ENCODE measurements around the gene BOK.
A peak's percentile ranks its signal among the peaks of the same experiment; 100 is the strongest.

BOK gene

DNA sequence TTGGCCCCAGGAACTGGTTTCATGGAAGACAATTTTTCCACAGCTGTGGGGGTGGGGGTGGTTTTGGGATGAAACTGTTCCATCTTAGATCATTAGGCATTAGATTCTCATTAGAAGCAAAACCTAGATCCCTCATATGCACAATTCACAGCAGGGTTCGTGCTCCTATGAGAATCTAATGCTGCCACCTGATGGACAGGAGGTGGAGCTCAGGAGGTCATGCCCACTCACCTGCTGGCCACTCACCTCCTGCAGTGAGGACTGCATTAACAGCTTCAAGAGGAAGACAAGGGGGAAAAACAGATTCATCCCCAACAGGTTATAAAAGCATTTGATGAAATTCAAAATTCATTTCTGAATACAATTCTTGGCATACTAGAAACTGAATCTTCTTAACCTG lies 39.9 kb downstream of the BOK start:
- no peak for DNase-seq (ENCODE audit: low read depth in 2 of 2)

DNA sequence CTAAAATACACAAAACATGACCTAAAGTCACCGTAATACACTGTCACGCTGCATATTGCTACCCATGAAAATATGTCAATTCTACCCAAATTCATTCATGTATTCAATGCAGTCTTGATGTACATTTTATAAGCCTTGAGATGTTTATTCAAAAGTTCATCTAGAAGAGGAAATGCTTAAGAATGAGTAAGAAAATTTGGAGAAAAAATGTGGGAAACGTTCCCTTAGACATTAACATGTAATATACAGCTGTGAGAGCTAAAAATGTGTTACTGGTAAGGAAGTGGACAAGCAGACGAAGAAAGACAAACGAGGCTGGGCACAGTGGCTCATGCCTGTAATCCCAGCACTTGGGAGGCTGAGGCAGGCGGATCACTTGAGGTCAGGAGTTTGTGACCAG lies 41.1 kb downstream of the BOK start:
- DNase-seq (ENCODE audit: low read depth in 2 of 2) = no peak

DNA sequence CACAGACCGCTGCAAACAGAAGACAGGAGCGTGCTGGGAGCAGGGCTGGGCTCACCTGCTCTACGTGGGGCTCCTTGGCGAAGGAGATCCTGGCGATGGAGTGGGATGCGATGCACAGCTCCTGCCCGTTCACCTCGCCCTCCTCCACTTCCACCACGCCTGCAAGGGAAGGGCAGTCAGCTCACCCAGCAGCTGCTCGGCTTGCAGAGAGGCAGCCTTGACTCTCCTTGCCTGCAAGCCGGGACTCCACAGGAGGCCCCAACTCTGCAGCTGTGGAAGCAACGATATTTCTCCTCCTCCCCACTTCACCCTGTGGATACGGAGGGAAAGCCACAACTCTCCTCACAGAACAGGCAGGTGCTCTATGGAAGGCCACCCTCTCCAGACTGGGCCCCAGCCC lies 43.3 kb downstream of the BOK start:
- DNase-seq (ENCODE audit: low read depth in 2 of 2) = no peak

DNA sequence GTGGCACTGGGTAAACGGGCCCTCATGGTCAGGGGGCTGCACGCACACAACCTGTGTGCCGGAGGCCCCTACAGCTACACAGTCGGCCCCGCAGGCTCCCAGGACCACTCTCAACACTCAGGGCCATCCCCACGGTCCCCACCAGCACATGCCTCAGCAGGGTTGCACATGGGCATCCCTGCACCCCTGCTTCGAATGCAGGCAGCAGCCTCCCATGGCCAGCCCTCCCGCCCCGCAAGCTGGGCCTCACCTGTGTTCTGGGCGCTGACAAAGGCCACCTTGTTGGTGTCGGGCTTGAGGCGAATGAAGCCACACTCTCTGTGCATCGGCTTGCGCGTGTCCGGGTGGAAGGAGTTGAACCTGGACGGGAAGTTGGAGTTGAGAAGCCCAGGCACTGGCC lies 44.2 kb downstream of the BOK start:
- no peak for DNase-seq (ENCODE audit: low read depth in 2 of 2)

DNA sequence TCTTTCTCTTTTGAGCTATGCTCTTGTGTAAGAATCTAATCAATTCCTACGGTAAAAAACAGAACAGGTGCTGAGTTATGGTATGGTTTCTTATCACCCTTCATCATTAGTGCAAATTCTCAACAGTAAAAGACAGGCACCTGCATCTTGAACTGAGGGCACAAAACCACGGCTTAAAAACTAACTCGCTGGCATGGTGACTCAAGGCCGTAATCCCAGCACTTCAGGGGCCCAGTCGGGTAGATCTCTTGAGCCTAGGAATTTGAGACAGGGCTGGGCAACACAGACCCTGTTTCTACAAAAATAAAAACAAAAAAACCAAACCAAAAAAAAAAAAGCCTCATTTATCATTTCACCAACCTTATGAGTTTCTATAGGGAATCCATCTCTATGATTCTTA lies 45.1 kb downstream of the BOK start:
- DNase-seq (ENCODE audit: low read depth in 2 of 2) = no peak

DNA sequence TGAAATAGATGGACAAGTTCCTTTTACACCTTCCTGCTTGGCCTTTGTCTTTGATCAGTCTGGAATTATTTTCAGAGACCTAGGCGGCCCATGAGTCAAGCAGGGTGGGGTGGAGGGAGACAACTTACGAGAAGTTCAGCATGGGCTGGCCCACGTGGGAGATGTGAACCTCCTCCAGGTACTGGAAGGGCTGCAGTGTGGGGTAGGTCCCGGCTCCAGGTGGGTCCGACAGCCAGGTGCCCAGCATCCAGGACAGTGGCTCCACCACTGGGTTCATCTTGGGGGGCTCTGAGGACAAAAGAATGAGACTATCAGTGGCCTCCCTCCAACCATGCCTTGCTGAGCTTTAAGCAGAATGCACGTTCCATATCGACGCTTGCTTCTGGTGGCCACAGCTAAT lies 47.6 kb downstream of the BOK start:
- DNase-seq (ENCODE audit: low read depth in 2 of 2) = no peak

DNA sequence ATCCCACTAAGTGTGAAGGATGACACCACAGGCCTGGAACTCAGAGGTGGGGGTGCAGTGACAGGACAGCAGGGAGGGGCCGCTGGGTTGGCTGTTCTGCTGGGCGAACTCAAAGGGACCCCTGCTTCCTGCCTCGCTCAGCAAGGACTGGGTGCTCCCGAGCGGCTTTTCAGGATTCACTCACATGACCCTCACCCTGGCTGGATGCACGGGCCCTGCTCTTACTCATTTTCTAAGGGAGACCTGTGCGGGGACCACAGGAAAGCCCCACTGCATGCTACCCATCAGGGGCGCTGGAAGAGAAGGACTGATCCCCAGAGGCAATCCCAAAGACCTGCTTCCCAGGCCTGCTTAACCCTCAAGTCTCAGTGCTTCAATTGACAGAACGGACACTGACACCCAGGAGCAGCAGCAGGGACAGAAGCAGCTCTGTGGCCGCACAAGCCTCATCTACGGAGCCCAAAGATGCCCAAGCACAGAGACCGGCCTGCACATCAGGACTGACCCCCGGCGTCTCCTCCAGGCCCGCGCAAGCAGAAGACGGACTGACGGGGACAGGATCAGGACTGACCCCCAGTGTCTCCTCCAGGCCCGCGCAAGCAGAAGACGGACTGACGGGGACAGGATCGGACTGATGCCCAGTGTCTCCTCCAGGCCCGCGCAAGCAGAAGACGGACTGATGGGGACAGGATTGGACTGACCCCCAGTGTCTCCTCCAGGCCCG lies 48.8 kb downstream of the BOK start:
- no peak for DNase-seq (ENCODE audit: low read depth in 2 of 2)

DNA sequence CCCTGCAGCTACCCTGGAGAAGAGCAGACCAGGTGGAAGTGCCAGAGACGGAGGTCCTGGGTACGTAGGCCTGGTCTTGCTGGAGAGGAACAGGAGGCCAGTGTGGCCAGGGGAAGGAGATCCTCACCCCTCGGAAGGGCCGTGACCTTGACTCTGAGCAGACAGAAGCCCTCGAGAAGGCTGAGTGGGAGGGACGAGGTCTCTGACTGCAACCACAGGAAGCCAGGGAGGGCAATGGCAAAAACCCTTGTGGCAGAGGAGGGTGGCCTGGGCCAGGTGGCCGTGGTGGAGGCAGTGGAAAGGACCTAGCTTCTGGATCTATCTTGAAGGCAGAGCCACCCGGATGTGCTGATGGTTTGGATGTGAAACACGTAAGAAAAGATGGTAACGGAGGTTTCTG lies 50.3 kb downstream of the BOK start:
- DNase-seq (ENCODE audit: low read depth in 2 of 2) = no peak

DNA sequence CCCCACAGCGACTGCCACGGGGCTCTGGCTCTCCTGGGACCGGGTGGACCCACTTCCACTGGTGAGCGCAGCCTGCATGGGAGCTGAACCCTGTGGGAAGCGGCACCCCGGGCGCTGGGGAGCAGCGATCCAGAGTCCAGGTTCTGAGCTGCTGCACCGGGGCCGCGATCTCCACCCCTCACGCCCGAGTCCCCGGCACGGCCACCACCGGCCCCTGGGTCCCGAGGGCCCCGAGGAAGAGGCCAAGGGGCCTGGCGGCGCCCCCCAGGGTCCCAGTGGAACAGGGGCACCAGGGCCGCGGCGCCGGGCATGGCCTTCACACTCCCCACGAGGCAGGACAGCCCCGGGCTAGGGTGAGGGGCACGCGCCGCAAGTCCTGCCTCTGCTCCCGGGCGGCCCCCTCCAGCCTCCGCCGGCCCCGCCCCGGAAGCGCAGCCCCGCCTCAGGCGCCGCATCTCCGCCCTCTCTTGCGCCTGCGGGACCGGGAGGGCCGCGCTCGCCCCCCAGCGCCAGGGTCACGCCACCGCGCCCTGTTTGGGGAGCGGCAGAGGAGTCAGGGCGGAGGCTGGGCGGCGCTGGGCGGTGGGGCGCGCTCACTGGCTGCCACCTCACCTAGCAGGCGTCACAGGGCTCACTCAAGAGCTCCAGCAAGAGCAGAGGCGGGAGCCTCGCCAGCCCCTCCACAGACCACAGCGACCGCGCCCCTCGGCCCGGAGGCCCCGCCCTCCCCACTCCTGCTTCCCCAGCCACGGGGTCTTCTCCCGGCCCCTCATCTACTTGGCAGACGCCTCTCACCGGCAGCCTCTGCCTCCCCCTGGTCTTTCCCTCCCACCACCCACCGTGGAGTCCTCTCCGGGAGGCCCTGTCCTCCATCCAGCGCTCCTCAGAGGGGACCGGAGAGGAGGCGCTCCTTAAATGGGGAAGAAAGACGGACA lies 51.6 kb downstream of the BOK start:
- DNase-seq (ENCODE audit: low read depth in 2 of 2) = peak; percentile 81 to 84

DNA sequence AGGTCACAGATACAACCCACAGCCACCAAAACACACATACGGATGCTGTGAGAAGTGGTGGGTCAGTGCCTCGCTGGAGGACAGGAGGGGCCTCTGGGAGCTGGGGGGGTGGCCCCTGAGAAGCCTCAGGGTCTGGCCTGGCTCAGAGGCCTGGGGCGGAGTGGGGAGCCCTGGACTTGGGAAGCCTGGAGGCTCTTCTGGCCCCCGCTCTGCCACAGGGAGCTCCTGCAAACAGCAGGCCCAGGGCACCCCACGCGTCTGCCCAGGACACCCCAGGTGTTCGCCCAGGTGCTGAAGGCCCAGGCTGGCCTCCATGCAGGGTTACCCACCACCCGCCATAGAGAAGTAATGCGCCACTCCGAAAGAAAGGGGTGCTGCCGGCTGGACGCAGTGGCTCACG lies 52.5 kb downstream of the BOK start:
- DNase-seq (ENCODE audit: low read depth in 2 of 2) = no peak

DNA sequence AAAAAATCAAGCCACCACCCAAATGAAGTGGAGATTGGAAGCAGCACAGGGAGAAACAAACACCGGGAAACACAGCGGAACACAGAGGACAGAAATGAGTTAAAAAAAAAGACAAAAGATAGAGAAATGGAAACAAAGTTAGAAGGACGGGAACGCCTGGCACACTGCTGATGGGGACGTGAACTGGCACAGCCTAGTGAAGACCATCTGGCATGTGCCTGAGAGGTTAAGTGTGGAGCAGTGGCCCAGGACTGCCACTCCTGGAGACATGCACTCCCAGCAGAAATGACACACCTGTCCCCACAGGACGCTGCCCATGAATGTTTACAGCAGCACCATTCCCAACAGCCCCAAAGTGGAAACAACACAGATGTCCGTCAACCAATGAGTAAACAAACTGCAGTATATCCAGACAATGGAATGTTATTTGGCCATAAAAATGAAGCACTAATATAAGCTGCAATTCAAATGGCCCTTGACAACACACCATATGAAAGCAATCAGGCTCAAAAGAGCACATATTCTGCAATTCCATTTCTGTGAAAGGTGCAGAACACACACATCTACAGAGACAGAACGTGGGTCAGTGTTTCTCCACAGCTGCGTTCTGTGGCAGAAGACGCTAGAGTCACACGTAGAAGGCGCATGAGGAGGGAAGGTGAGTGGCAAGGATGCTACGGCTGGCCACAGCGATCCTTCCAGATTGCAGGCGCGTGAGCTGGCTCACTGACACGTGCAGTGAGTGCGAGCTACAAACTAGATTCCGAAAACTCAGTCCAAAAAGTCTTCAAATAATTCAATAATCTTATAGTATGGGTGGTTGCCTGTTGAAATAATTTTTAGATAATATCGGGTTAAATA lies 53.8 kb downstream of the BOK start:
- no peak for DNase-seq (ENCODE audit: low read depth in 2 of 2)

DNA sequence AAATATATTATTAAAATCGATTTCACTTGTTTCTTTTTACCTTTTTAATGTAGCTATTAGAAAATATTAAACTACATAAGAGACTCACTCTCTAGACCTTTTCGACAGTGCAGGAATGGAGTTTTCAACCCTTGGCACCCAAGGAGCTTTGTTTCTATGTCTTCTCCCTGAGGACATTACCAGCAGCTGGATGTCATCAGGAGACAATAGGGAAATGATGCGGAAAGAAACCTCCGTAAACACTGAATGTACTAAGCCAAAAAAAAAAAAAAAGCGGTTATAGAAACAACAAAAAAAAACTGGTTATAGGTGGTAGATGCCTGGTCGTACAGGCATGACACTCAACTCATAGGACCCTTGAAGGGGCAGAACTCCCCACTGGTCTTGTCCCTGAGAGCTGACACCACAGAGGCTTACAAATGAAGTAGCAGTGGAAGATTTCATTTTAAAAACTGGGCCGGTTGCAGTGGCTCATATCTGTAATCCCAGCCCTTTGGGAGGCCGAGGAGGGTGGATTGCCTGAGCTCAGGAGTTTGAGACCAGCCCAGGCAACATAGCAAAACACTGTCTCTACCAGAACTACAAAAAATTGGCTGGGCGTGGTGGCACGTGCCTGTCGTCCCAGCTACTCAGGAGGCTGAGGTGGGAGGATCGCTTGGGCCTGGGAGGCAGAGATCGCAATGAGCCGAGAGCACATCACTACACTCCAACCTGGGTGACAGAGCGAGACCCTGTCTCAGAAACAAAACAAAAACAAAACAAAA lies 54.7 kb downstream of the BOK start:
- no peak for DNase-seq (ENCODE audit: low read depth in 2 of 2)

DNA sequence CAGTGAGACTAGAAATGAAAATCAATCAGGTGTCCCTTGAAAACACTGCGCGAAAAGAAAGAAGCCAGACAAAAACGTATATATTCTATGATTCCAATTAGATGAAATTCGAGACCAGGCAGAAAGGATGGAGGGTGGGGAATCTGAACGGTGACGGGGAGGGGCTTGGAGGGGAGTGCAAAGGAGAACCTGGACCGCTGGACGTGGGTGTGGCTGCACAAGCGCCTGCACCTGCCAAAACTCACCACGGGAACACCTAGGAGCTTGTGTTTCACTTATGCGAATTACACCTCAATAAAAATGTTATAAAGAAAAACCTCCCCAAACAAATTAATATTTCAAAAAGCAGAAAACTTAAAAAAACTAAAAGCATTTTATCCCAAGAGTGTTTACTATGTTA lies 56.5 kb downstream of the BOK start:
- DNase-seq (ENCODE audit: low read depth in 2 of 2) = no peak

DNA sequence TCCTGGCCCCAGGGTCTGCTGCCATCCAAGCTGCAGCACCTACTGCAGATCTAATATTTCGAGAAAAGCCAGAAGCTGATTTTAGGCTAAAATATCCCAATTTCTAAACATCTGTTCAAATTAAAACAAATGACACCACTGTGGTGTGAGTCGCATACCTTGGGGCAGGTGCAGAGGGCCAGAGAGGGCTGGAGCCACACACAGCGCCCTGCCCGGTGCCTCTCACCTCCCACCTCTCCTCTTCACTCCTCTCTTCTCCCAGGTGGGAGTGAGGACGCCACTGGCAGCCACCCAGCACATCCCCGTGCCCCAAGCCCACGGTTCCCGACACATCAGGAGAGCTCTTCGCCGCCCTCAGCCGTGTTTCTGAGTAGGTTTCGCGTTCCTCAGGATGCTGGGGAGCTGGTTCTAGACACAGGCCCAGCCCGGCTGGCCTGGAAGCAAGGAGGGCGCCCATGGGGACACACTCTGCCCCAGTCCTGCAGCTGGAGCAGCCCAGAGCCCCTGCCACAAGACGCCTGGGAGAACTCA lies 57.0 kb downstream of the BOK start:
- no peak for DNase-seq (ENCODE audit: low read depth in 2 of 2)

DNA sequence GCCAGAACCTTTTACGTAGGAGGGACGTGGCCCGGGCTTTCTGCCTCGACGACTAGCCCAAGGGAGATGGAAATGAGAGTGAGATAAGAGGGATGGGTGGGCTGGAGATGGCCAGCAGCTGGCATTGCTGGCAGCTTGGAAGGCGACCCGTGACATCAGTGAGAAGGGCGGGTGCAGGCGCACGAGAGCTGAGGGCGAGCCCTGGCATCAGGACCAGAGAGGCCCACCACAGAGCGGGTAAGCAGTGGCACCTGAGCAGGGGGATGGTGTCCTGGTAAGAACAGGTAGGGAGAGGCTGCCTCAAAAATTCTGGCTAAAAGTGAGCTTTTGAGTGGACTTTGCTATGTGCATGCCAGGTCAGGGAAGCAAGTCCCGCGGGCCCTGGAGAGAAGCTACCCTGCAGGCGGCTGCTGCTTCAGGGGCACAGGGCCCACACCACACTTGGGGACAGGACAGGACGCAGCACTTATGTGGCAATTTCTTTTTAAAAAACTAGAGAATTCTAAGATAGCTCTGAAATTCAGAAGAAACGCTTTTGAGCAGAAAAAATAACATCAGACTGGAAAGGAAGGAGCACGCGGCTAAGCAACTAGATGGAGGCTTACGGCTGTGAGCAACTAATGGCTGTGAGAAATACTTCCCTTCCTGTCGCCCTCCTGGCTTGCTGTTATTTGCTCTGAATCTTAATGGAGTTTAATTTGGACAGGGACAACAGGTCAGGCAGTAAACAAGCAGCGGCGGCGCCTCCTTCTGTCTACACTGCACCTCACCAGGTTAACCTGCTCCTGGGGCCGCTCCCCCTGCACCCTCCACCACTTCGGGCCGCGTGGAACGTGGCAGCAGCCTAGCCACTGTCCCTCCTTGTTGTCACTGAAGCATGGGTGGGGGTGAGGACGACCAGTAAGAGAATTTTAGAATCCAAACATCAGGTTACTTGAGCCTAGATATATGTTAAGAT lies 57.9 kb downstream of the BOK start:
- no peak for DNase-seq (ENCODE audit: low read depth in 2 of 2)

DNA sequence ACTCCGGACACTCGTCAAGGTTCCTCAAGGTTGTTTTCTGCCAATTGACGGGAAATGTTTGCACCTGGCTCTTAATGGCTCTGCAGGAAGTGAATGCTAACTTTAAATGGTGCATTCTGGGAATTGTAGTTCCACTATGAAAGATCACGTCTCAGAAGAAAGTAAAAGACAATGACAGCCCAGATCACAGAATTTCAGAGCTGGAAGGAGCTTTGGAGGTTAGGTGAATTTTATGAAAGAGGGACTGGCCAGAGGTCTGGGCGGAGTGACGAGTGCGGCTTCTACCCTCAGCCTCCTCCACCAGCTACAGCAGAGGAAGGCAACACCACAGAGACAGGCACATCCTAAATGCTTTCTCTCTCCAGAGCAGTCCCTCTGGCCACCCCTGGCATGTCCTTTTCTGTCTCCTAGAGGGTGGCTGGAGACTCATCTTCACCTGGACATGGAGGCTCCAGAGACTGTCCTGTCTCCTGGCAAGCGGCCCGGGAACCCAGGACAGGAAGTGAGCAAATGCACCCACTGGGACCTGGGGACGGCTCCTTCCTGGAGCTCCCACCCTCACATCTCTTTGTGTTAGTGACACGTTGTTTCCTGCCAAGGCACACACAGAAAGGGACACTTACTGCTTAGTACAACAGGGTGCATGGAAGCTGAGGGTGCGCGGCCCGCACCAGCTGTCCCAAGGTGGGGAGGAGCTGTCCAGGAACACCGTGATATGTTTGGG lies 59.0 kb downstream of the BOK start:
- DNase-seq (ENCODE audit: low read depth in 2 of 2) = no peak

DNA sequence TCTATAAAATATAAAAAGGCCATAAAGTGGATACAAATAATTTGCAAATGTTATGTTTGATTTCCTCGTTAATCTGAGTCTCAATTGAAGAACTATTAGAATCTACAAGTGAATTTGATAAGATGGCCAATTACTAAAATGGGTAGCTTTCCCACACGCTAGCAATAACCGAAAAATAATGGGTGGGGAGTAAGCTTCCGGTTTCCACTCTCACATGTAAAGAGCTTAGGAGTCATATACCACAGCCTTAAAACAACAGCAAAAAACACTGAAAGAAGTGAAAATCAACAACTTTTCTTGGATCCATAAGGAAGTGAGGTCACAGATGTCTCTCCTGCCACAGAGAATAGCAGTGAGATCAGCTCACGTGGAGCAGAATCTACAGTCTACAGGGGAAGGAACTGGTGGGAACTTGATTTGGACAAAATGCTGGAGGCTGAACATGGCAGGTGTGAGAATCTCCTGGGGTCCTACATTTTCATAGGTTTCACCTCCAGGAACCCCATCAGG lies 59.8 kb downstream of the BOK start:
- no peak for DNase-seq (ENCODE audit: low read depth in 2 of 2)

DNA sequence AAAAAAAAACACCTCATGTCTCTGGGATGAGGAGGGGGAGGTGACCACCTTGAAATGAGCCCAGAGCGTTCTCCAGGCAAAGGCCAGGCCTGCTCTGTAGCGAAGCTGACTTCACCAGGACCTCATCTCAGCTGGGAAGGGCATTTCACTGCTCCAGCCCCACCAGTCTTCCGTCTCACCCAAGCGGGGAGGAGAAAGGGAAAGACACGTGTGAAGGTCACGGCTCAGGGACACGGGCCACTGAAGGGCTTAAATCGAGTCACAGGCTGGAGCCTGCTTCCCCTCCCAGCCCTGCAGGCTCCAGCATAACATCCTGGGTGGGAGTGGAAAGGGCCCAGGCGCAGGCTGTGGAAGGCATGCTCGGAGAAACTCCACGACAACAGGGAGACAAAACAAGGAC lies 60.3 kb downstream of the BOK start:
- DNase-seq (ENCODE audit: low read depth in 2 of 2) = no peak
